Measurements from ENCODE around the gene SLC35F5. TPM values are rescaled to one million over a fixed set of nuclear protein-coding genes. Genes with fewer than 3 reads are reported as not detected.
"Not testable (repeated sequence)": the region's sequence is repeated elsewhere in the genome, so short reads cannot be mapped to it uniquely, and the experiment has no call there.

Gene SLC35F5
- polyA plus RNA-seq, 4 donors = 115 to 144 (median 138) TPM

GRCh38 chr2:113698892-113699447 lies 57.5 kb downstream of the SLC35F5 start:
- no peak for DNase-seq (ENCODE audit: low read depth in 4 of 4, low spot score in 3 of 4)

- DNase-seq (ENCODE audit: low read depth in 4 of 4, low spot score in 3 of 4) = not testable (repeated sequence)
Observed at GRCh38 chr2:113698251-113698650, 58.2 kb downstream of the SLC35F5 start.

DNA sequence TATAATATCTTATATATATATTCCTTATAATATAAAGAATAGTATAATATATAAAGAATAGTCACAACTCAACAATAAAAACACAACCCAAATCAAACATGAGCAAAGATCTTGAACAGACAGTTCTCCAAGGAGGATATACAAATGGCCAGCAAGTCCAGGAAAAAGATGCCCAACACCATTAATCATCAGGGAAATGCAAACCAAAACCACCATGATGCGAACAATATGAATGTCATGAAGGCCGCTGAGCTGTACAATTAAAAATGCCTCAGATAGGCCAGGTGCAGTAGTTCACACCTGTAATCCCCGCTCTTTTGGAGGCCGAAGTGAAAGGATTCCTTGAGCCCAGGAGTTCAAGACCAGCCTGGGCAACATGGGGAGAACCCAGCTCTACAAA lies 58.9 kb downstream of the SLC35F5 start:
- no peak for DNase-seq (ENCODE audit: low read depth in 4 of 4, low spot score in 3 of 4)

DNA sequence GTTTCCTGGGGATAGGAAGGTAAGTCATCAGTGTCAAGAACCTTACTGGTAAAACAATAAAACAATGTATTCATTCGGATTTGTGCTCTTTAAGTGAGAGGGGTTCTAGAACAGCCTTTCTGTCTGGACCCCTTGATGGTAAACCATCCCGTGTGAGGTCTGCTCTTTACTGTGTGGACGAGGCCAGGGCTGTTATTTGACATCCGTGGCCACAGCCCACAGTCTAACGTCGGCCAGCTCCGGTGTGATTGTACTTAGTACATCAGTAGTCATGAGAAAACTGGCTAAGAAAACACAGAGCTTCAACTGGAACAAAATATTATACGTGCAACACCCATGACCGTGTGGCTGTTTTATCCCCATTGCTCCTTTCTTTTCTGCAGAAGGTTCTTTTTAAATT lies 62.0 kb downstream of the SLC35F5 start:
- no peak for DNase-seq (ENCODE audit: low read depth in 4 of 4, low spot score in 3 of 4)

- DNase-seq (ENCODE audit: low read depth in 4 of 4, low spot score in 3 of 4) = no peak
Observed at GRCh38 chr2:113692698-113693428, 63.6 kb downstream of the SLC35F5 start.

GRCh38 chr2:113690871-113691270 lies 65.6 kb downstream of the SLC35F5 start:
- not testable (repeated sequence) for DNase-seq (ENCODE audit: low read depth in 4 of 4, low spot score in 3 of 4)

GRCh38 chr2:113686537-113686936 lies 69.9 kb downstream of the SLC35F5 start:
- DNase-seq (ENCODE audit: low read depth in 4 of 4, low spot score in 3 of 4) = no peak

DNA sequence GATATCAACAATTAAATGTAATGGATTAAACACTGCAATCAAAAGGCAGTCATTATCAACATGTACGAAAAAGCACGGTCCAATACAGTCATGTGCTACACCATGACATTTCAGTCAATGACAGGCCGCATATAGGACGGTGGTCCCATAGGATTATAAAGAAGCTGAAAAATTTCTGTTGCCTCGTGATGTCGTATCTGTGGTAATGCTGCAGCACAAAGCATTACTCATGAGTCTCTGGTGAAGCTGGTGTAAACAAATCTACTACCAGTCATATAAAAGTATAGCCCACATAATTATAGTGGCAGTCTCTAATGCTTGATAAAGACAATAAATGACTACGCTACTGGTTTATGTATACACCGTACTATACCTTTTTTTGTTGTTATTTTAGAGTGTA lies 71.0 kb downstream of the SLC35F5 start:
- DNase-seq (ENCODE audit: low read depth in 4 of 4, low spot score in 3 of 4) = no peak

DNA sequence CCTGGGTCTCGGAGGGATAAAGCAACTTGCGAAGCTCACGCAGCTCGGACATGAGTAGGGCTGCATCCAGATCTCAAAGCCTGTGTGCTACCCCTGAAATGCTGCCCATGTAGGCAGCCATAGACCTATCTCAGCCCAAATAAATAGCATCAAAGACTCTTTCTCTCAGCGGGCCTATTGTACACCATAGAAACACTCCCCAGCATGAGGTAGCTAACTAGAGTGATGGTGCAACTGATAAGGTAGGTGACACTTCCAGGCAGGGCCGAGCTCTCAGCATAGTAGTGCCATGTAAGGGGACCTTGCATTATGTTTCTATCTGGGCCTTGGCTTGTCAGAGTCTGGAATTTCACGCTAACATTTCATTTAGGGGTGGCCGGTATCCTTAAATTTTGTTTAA lies 77.0 kb downstream of the SLC35F5 start:
- DNase-seq (ENCODE audit: low read depth in 4 of 4, low spot score in 3 of 4) = no peak

DNA sequence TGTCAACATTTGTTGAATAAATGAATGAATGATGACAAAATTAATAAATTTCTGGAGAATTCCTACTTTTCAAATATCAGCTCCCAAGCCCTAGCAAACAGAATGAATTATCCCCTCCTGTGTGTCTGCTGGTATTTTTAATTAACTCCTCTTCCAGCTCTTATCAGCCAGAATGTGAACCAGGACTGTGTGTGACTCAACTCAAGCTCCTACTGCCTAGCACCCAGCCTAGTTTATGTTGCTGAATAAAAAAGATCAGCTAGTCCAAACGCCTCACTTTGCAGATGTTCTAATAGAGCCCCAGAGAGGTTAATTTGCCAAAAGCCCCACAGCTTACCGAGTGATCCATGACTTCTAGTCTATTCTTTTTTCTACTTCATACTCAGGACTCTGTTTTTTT lies 79.1 kb downstream of the SLC35F5 start:
- no peak for DNase-seq (ENCODE audit: low read depth in 4 of 4, low spot score in 3 of 4)

DNA sequence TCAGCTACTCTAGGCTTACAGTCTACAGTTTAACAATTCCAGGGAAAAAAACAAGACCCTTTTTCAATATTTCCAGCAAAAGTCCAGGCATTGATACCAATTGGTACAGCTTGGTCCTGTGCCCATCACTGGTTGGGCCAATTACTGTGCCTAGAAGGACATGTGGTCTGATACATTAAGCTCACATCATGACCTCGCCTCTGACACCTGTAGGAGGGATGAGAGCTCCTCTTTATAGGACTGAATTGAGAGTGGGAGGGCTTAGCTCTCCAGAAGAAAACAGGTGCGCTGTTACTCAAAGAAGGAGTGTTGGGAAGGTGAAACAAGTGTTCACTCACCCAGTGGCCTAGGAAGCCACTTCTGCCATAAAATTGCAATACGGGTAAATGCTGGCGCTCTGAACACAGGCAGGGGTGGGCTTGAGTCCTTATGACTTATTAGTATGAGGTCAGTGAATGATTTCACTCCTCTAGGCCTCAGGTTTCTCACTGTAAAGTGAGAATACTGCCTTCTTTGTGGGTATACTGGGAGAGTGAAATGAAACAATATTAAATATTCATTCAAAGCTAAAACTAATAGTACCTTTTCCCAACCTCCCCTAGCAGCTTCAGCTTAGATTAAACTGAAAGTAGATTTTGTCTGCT lies 79.7 kb downstream of the SLC35F5 start:
- DNase-seq (ENCODE audit: low read depth in 4 of 4, low spot score in 3 of 4) = no peak

- DNase-seq (ENCODE audit: low read depth in 4 of 4, low spot score in 3 of 4) = no peak
Observed at GRCh38 chr2:113675875-113676274, 80.6 kb downstream of the SLC35F5 start.

GRCh38 chr2:113672326-113672932 lies 84.0 kb downstream of the SLC35F5 start:
- no peak for DNase-seq (ENCODE audit: low read depth in 4 of 4, low spot score in 3 of 4)

DNA sequence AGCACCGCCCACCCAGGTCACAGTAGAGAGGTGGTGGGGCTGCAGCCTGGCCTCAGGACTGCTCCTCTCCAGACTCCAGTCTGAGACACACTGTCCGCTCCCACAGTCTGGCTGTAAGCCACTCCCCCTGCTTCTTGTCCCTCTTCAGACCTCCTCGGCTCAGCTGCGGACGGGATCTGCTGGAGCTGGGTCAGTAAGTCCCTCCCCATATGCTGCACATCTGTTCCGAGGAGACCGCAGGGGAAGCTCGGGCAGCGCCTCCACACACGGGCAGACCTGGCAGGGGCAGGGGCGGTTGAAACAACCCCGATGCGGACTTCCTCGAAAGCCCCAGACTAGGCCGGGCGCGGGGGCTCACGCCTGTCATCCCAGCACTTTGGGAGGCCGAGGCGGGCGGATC lies 87.4 kb downstream of the SLC35F5 start:
- DNase-seq (ENCODE audit: low read depth in 4 of 4, low spot score in 3 of 4) = not testable (repeated sequence)

- DNase-seq (ENCODE audit: low read depth in 4 of 4, low spot score in 3 of 4) = not testable (repeated sequence)
Observed at GRCh38 chr2:113664761-113665533, 91.5 kb downstream of the SLC35F5 start.

GRCh38 chr2:113663285-113664060 lies 93.0 kb downstream of the SLC35F5 start:
- not testable (repeated sequence) for DNase-seq (ENCODE audit: low read depth in 4 of 4, low spot score in 3 of 4)

Measured in right renal pelvis (tissue), 4 donors.